ENCODE measurements around the gene PILRA. TPM values are rescaled to one million over a fixed set of nuclear protein-coding genes. Genes with fewer than 3 reads are reported as not detected.

PILRA gene
- total and polyA plus RNA-seq, 2 of the 8 experiments (the other 6 are each of a cell fraction or from before 2014, with no cell fraction given), result 7.6 to 10.6 TPM

- POLR2A ChIA-PET (ENCODE audit: partially characterized antibody), result no interaction called here
- Histone ChIP-seq H3K9ac (replicated peaks in 1 of 4; ENCODE audit: extremely low read depth in 1 of 4, low read depth in 3 of 4, low read length in 3 of 4) (no peak overlapping the region), H3K18ac (ENCODE audit: extremely low read depth, low read length) (no peak overlapping the region)
- TF ChIP-seq POU5F1 (IDR thresholded peaks at IDR 0.05; ENCODE audit: low read depth, low read length), result no peak
- no peak for TF ChIP-seq SUZ12 (IDR thresholded peaks at IDR 0.05; ENCODE audit: low read length)
- no peak for TF ChIP-seq SP4 (IDR thresholded peaks at IDR 0.05; ENCODE audit: low read length)
- TF ChIP-seq BCL11A (IDR thresholded peaks at IDR 0.05; ENCODE audit: low read depth in 2 of 2, low read length in 2 of 2), result no peak
- no peak for TF ChIP-seq EP300 (IDR thresholded peaks at IDR 0.05; ENCODE audit: borderline replicate concordance in 1 of 2, low read depth in 2 of 2, low read length in 2 of 2)
- TF ChIP-seq CBX5 (IDR thresholded peaks at IDR 0.05; ENCODE audit: low read depth, low read length), result no peak
- no peak for TF ChIP-seq SAP30 (IDR thresholded peaks at IDR 0.05; ENCODE audit: insufficient read depth, insufficient replicate concordance, low read length)
- TF ChIP-seq RXRA (IDR thresholded peaks at IDR 0.05; ENCODE audit: insufficient read depth, low read depth, low read length), result no peak
- TF ChIP-seq POLR2AphosphoS5 (IDR thresholded peaks at IDR 0.05; ENCODE audit: low read depth, low read length), result no peak
- no peak for TF ChIP-seq GABPA (IDR thresholded peaks at IDR 0.05; ENCODE audit: borderline replicate concordance, insufficient read depth, low read length)
- no peak for TF ChIP-seq BACH1 (IDR thresholded peaks at IDR 0.05; ENCODE audit: low read length)
- TF ChIP-seq CEBPB (IDR thresholded peaks at IDR 0.05; ENCODE audit: low read depth, low read length), result no peak
- TF ChIP-seq HDAC2 (IDR thresholded peaks at IDR 0.05; ENCODE audit: borderline replicate concordance in 1 of 2, low read depth in 2 of 2, low read length in 2 of 2), result no peak
- TF ChIP-seq MAX (IDR thresholded peaks at IDR 0.05), result no peak
- no peak for TF ChIP-seq YY1 (IDR thresholded peaks at IDR 0.05; ENCODE audit: low read depth, low read length)
These were observed 40.6 kb downstream of the PILRA start for GRCh38 chr7:100413889-100414288.

More at GRCh38 chr7:100413889-100414288, 40.6 kb downstream of the PILRA start:
- no peak overlapping the region for H2AK5ac ChIP-seq (ENCODE audit: low read depth, low read length)
- no peak overlapping the region for H2BK120ac ChIP-seq (replicated peaks; ENCODE audit: low read depth, low read length)
- no peak overlapping the region for H2AFZ ChIP-seq (ENCODE audit: low read length)
- no peak overlapping the region for H3K14ac ChIP-seq (ENCODE audit: insufficient read length)
- no peaks in the 10 kb centered on the region for H4K20me1 ChIP-seq (replicated peaks in 1 of 2; ENCODE audit: control insufficient read depth in 1 of 2, insufficient read depth in 2 of 2, low read length in 2 of 2)
- no peaks in the 10 kb centered on the region; a peak in 1 of 7 replicates for H3K27me3 ChIP-seq (replicated peaks in 1 of 4; ENCODE audit: control insufficient read depth in 3 of 4, extremely low read depth in 1 of 4, insufficient read depth in 3 of 4, low read length in 3 of 4)
- no peak overlapping the region for H3K4me2 ChIP-seq (ENCODE audit: insufficient read depth in 1 of 2, low read depth in 2 of 2, low read length in 2 of 2)
- no peak overlapping the region for H2BK12ac ChIP-seq (ENCODE audit: low read depth, low read length)
- no peak overlapping the region for H4K5ac ChIP-seq (ENCODE audit: insufficient read length, low read depth, low read length)
- no peak overlapping the region for H3K4me3 ChIP-seq (ENCODE audit: extremely low read depth in 1 of 4, insufficient read depth in 2 of 4, low read depth in 3 of 4, low read length in 4 of 4)
- no peaks in the 10 kb centered on the region for H3K9me3 ChIP-seq (ENCODE audit: insufficient read depth in 2 of 2, low read depth in 1 of 2, low read length in 1 of 2)
- H3K23ac ChIP-seq (ENCODE audit: insufficient read length), result no peak overlapping the region
- H4K8ac ChIP-seq (ENCODE audit: extremely low read depth, insufficient read depth, low read length), result no peak overlapping the region
- no peaks in the 10 kb centered on the region for H3K4me1 ChIP-seq (replicated peaks in 1 of 4; ENCODE audit: control insufficient read depth in 3 of 4, insufficient read depth in 4 of 4, low read length in 3 of 4)
- no peak overlapping the region for H2BK5ac ChIP-seq (ENCODE audit: low read depth, low read length)
- DNase-seq (ENCODE audit: low read depth in 1 of 2, low spot score in 2 of 2), result no peak
- no peaks in the 10 kb centered on the region for H3K79me1 ChIP-seq (ENCODE audit: low read depth, low read length)
- H2BK20ac ChIP-seq (ENCODE audit: low read length), result no peak overlapping the region
- H3K27ac ChIP-seq (ENCODE audit: low read depth, low read length), result no peak overlapping the region
- FAIRE-seq, result no peak
- CTCF ChIA-PET (ENCODE audit: partially characterized antibody), result interaction anchor here (0.6 to 2.4 kb wide), 4 partner anchors 11 to 288 kb away, joined by 3 to 8 read pairs (median 4); no protein-coding TSS in a partner anchor
- H3K4ac ChIP-seq (replicated peaks; ENCODE audit: insufficient read length, low read depth, low read length), result no peak overlapping the region
- no peak overlapping the region for H4K91ac ChIP-seq (replicated peaks; ENCODE audit: insufficient read length, low read length)
- no peaks in the 10 kb centered on the region for H3K36me3 ChIP-seq (ENCODE audit: control insufficient read depth in 2 of 4, insufficient read depth in 4 of 4, low read length in 3 of 4)
- no peaks in the 10 kb centered on the region for H3K23me2 ChIP-seq (ENCODE audit: low read depth, low read length)
- 90% methylated on average over 1 of the region's 1 CpG; no CpG with 5 or more reads in 1 of the 2 experiments for WGBS, 2 experiments (ENCODE audit: extremely low coverage in 1 of 2, insufficient coverage in 1 of 2, insufficient read length in 1 of 2, insufficient replicate concordance in 2 of 2, low coverage in 1 of 2, low lambda C conversion rate in 2 of 2, missing lambda C conversion rate in 1 of 2)
- no peak overlapping the region for H2BK15ac ChIP-seq (ENCODE audit: low read length)
- no peaks in the 10 kb centered on the region for H3K79me2 ChIP-seq (ENCODE audit: control insufficient read depth in 1 of 2, insufficient read depth in 2 of 2, low read length in 2 of 2)
- no peak overlapping the region for H3K56ac ChIP-seq (replicated peaks; ENCODE audit: insufficient read length, low read depth, low read length)
